AG04449 (cell line): ENCODE results near the gene PNKD.
"Not testable (repeated sequence)": the region's sequence is repeated elsewhere in the genome, so short reads cannot be mapped to it uniquely, and the experiment has no call there.

Experiments
- CTCF ChIA-PET: fragments of 350-600 bp; formaldehyde crosslinking; extraction: SDS; loops from one replicate; lab custom pipeline; 2021; ENCODE audit warnings: antibody characterized with exemption; lab: Yijun Ruan, JAX
- POLR2A ChIA-PET: fragments of 400-600, 350-600 bp; formaldehyde crosslinking; extraction: SDS; loops from one replicate; lab custom pipeline; 2020; ENCODE audit warnings: antibody characterized with exemption, inconsistent platforms; lab: Yijun Ruan, JAX
- DNase-seq: peaks from one replicate; pipeline ENCODE4 v3.0.0-alpha.2; 2010; ENCODE audit warnings: low read depth, low spot score
- H3K4me3 ChIP-seq: 2 replicates; pipeline ENCODE4 v1.5.1; 2011; ENCODE audit warnings: low read depth, mild to moderate bottlenecking, control low read depth, low read length
- CTCF ChIP-seq: IDR thresholded peaks from one replicate; pipeline ENCODE4 v1.5.1; 2011; ENCODE audit warnings: mild to moderate bottlenecking, moderate library complexity, low read length, control low read depth, inconsistent platforms; ENCODE audit not compliant: insufficient read depth; ENCODE audit errors: missing control alignments

The PNKD gene

GRCh38 chr2:218272531-218273212 is 2.4 kb downstream of the PNKD start:
- TF ChIP-seq CTCF = peak; percentile 91
- peak overlapping the region; percentile 0; the same call in 1 of the 2 replicates for H3K4me3 ChIP-seq
- CTCF ChIA-PET = interaction anchor here (0.5 to 10.0 kb wide), 45 partner anchors 9 to 414 kb away, joined by 3 to 193 read pairs (median 5); partner anchors contain the start of genes CATIP, GPBAR1 and TMBIM1
- POLR2A ChIA-PET = interaction anchor here (1.1 to 4.0 kb wide), 3 partner anchors 11 to 14 kb away, joined by 3 to 20 read pairs (median 4); no protein-coding TSS in a partner anchor
- peak; percentile 55 for DNase-seq

- not testable (repeated sequence) for DNase-seq
Measured at GRCh38 chr2:218273214-218273907, 3.0 kb downstream of the PNKD start.

GRCh38 chr2:218273908-218274249 is 3.6 kb downstream of the PNKD start:
- no peak overlapping the region for H3K4me3 ChIP-seq
- POLR2A ChIA-PET = interaction anchor here (4.0 kb wide), 1 partner anchor 13 kb away, joined by 20 read pairs; no protein-coding TSS in a partner anchor
- CTCF ChIA-PET = interaction anchor here (1.2 to 10.0 kb wide), 11 partner anchors 10 to 192 kb away, joined by 3 to 193 read pairs (median 10); partner anchors contain the start of genes CATIP and TMBIM1
- DNase-seq = no peak
- TF ChIP-seq CTCF = no peak

More at GRCh38 chr2:218273214-218273907, 3.0 kb downstream of the PNKD start:
- CTCF ChIA-PET = interaction anchor here (0.5 to 10.0 kb wide), 29 partner anchors 9 to 414 kb away, joined by 3 to 193 read pairs (median 6); partner anchors contain the start of genes CATIP, GPBAR1 and TMBIM1
- POLR2A ChIA-PET = interaction anchor here (1.1 to 4.0 kb wide), 2 partner anchors 11 to 13 kb away, joined by 4 to 20 read pairs; no protein-coding TSS in a partner anchor
- not testable (repeated sequence) for H3K4me3 ChIP-seq

- H3K4me3 ChIP-seq = no peak overlapping the region
- CTCF ChIA-PET = interaction anchor here (1.1 to 10.0 kb wide), 10 partner anchors 10 to 191 kb away, joined by 3 to 193 read pairs (median 30); partner anchors contain the start of genes CATIP and TMBIM1
- POLR2A ChIA-PET = interaction anchor here (0.9 to 4.0 kb wide), 2 partner anchors 12 to 48 kb away, joined by 3 to 20 read pairs; no protein-coding TSS in a partner anchor
- TF ChIP-seq CTCF = no peak
- DNase-seq = no peak
Measured at GRCh38 chr2:218274586-218274985, 4.3 kb downstream of the PNKD start.

GRCh38 chr2:218275371-218276072 is 5.2 kb downstream of the PNKD start:
- CTCF ChIA-PET = interaction anchor here (0.8 to 10.0 kb wide), 12 partner anchors 9 to 190 kb away, joined by 3 to 193 read pairs (median 8); partner anchors contain the start of genes CATIP, CTDSP1 and TMBIM1
- DNase-seq = no peak
- POLR2A ChIA-PET = interaction anchor here (0.9 to 4.0 kb wide), 2 partner anchors 11 to 47 kb away, joined by 3 to 20 read pairs; no protein-coding TSS in a partner anchor
- no peak overlapping the region for H3K4me3 ChIP-seq
- no peak for TF ChIP-seq CTCF

- DNase-seq = no peak
- POLR2A ChIA-PET = interaction anchor here (4.0 kb wide), 1 partner anchor 9 kb away, joined by 20 read pairs; no protein-coding TSS in a partner anchor
- no peak for TF ChIP-seq CTCF
- no peak overlapping the region for H3K4me3 ChIP-seq
- CTCF ChIA-PET = interaction anchor here (3.2 to 10.0 kb wide), 4 partner anchors 8 to 118 kb away, joined by 10 to 193 read pairs (median 100); partner anchors contain the start of gene TMBIM1
Measured at GRCh38 chr2:218276986-218277755, 6.9 kb downstream of the PNKD start.
